ENCODE data around the gene CEP295NL.

CEP295NL gene

DNA sequence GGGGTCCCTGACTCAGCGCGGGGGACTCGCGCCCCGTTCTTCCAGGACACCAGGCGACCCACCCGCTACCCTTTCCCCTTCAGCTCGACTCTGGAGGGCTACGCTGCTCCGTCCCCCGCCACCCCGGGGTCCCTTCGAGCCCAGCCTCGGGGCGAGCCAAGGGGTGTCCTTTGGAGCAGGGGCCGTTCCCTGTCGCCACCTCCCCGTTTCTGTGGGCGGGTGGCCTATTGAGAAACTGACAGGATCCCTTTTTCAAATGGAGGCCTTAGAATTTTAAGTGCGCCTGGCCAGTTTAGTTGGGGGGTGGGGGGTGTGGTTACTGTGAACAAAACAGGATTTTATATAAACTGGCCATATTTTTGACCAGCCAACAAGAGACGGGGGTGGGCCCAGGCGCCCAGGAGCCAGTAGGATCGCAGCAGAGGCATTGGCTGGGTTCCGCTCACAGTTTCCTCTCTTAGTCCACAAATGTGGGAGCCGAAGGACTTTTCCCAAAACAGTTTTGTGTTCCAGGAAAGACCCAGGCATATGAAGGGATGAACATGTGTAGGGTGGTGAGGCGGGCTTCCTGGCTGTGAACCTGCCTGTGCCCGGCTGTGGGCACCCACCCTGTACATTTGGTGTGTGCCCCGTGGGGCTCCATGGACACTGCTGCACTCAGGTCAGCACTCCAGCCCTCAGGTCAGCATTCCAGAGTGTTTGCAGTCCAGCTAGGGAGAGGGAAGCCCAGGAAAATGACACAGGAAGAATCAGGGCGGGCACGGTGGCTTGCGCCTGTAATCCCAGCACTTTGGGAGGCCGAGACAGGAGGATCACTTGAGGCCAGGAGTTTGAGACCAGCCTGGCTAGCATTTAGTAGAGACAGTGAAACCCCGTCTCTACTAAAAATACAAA is 22.9 kb upstream of the CEP295NL start:
- H3K4me3 ChIP-seq = peak overlapping the region; percentile 90
- TF ChIP-seq CTCF (IDR thresholded peaks at IDR 0.05) = no peak
- peak; percentile 91 for DNase-seq (ENCODE audit: low spot score)
- H3K27ac ChIP-seq = peak overlapping the region; percentile 99 to 100

GRCh38 chr17:78925234-78925633 is 22.2 kb upstream of the CEP295NL start, which contains the start of gene TIMP2:
TIMP2 (minus strand) TSS chr17:78925387; CDS start chr17:78925088, 299 bp downstream.
- TF ChIP-seq CTCF (IDR thresholded peaks at IDR 0.05) = no peak
- peak within 1 kb of the TSS; percentile 90 for H3K4me3 ChIP-seq
- DNase-seq (ENCODE audit: low spot score) = peak; percentile 90
- H3K27ac ChIP-seq = peak within 1 kb of the TSS; percentile 99 to 100

GRCh38 chr17:78924481-78925151 is 21.6 kb upstream of the CEP295NL start:
- TF ChIP-seq CTCF (IDR thresholded peaks at IDR 0.05) = no peak
- Histone ChIP-seq H3K4me3 (peak overlapping the region; percentile 90), H3K27ac (peak overlapping the region; percentile 99 to 100)
- no peak for DNase-seq (ENCODE audit: low spot score)

DNA sequence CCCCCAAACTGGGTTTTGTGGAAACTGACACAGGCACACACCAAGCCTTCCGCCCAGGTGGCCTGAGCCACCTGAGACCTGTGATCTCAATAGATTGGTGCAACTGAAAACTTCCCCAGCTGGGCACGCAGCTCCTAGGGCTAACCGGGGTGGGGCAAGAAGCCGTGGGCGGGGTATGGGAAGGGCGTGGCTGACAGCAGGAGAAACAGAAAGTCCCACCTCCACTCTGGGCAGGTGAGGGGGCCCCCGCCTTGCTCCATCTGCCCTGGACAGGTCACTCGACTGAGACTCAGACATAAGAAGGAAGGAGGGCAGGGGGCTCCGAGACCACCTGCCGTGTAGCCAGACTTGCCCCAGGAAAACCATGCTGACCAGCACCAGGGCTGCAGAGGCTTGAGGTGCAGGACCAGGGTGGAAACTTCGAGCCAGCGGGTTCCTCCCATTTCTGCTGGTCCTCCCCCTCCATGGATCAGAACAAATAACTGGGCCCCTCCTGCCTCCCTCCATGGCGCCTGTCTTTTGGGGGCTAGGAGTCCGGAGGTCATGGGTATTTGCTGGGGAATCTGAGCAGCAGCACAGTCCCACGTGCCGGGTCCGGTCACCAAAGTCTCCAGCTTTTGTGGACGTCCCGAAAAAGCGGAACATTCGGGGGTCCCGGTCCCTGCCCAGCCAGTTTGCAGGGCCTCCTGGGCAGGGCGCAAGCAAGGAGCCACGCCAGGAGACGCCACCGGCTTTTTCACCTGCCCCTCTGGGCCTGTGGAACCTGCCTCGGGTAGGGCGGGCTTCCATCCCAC is 20.9 kb upstream of the CEP295NL start:
- no peak for DNase-seq (ENCODE audit: low spot score)
- TF ChIP-seq CTCF (IDR thresholded peaks at IDR 0.05) = no peak
- Histone ChIP-seq H3K27ac (peak overlapping the region; percentile 99 to 100), H3K4me3 (peak overlapping the region; percentile 90)

DNA sequence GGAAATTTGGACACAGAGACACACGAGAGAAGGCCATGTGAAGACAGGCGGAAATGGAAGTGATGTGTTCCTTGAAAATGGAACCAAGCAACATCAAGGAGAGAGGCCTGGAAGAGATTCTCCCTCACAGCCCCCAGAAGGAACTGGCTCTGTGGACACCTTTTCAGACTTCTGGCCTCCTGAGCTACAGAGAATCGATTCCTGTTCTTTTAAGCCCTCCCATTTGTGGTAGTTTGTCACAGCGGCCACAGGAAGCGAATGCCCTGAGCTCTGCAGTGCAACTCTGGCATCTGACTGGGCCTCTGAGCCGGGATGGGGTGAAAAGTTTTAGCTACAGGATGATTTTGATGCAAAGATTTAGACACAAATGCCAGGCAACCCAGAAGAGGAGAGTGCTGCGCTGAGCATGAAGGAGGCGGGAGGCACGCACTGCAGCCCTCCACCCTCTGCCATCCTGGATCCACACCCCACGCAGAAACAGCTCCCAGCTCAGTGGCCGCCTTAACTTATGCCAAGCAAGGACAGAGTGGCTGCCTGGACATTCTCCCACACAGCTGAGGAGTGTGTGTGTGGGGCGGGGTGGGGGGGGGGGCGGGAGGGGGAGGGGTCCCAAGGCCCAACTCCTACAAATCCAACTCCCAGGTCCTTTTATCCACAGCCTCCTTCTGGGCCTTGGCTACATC is 20.0 kb upstream of the CEP295NL start:
- DNase-seq (ENCODE audit: low spot score) = no peak
- no peak for TF ChIP-seq CTCF (IDR thresholded peaks at IDR 0.05)
- Histone ChIP-seq H3K27ac (peak overlapping the region; percentile 99 to 100), H3K4me3 (peak overlapping the region; percentile 90)

DNA sequence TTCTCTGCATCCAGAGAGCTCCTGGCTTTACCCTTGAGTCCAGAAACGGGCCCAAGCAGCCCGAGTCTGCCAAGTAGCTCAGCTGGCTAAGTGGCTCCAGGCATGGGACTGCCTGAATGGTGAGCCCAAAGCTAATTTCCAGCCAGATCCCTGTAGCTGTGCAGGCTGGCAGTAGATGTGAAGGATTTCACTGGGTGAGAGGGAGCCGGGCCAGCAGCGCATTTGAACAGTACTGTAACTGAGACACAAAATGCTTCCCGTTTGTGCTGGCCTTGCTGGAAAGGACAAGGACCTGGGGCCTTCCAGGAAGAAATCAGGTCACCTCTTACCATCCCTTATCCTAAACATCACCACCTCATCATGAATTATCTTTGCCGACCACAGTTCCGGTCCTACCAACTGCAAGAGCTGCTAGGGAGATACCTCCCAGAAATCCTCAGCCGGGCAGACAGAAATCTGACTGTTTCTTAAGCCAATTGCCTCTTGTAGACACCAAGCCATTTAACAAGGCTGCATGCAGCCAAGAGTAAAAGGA is 18.5 kb upstream of the CEP295NL start:
- H3K4me3 ChIP-seq = peak overlapping the region; percentile 90
- no peak for TF ChIP-seq CTCF (IDR thresholded peaks at IDR 0.05)
- H3K27ac ChIP-seq = peak overlapping the region; percentile 99 to 100
- no peak for DNase-seq (ENCODE audit: low spot score)

Data from coronary artery (tissue), 2 donors.